Esophagus squamous epithelium (tissue), 5 donors: ENCODE results near the gene NEIL1. TPM values are rescaled to one million over a fixed set of nuclear protein-coding genes. Genes with fewer than 3 reads are reported as not detected.
"Not testable (repeated sequence)": the region's sequence is repeated elsewhere in the genome, so short reads cannot be mapped to it uniquely, and the experiment has no call there.

Source experiments
- DNase-seq: peaks from one replicate; lab custom pipeline; 2025; lab: John Stamatoyannopoulos, UW
- H3K27ac ChIP-seq, 4 donors: fragments of 200-600 bp; sonication (generic); one replicate each; pipeline ENCODE4 v1.5.1; 2016 to 2019; ENCODE audit warnings: mild to moderate bottlenecking in 1 of 4
- H3K27me3 ChIP-seq, 4 donors: fragments of 200-600 bp; sonication (generic); 1 replicate in 3 of 4; 2 replicates in 1 of 4; pipeline versions ENCODE4 v1.5.1 to v1.6.0; 2017 to 2021; ENCODE audit warnings: antibody characterized with exemption in 1 of 4
- H3K36me3 ChIP-seq, 3 donors: fragments of 200-600 bp; sonication (generic); one replicate each; pipeline ENCODE4 v1.5.1; 2016 to 2019
- H3K4me1 ChIP-seq, 3 donors: fragments of 200-600 bp; sonication (generic); one replicate each; pipeline ENCODE4 v1.5.1; 2017 to 2019
- H3K4me3 ChIP-seq, 4 donors: fragments of 200-600 bp; sonication (generic); 1 replicate in 3 of 4; 2 replicates in 1 of 4; pipeline ENCODE4 v1.5.1; 2016 to 2019; ENCODE audit warnings: mild to moderate bottlenecking in 2 of 4, moderate library complexity in 1 of 4
- H3K9me3 ChIP-seq, 3 donors: fragments of 200-600 bp; sonication (generic); one replicate each; pipeline ENCODE4 v1.5.1; 2016 to 2019
- CTCF ChIP-seq, 6 experiments: fragments of 450-650 bp in 4 of 6; fragments of 200-600 bp in 2 of 6; sonication (generic) in 2 of 6; IDR thresholded peaks; one replicate each; pipeline ENCODE4 v1.5.1; 2016 to 2019; ENCODE audit warnings: antibody characterized with exemption in 6 of 6, mild to moderate bottlenecking in 4 of 6, moderate library complexity in 4 of 6
- POLR2A ChIP-seq, 4 donors: fragments of 450-650 bp; IDR thresholded peaks; one replicate each; pipeline ENCODE4 v1.6.1; 2017; ENCODE audit warnings: antibody characterized with exemption in 4 of 4, mild to moderate bottlenecking in 4 of 4, moderate library complexity in 3 of 4
- WGBS, 2 donors: methylation state at CpG; one replicate each; pipeline ENCODE4 v1.1.5; 2018; 5-methylcytosine and 5-hydroxymethylcytosine counted together
- intact Hi-C: fragments of 100-400 bp; cut with DNase I; formaldehyde crosslinking; loops from one replicate; pipeline ENCODE4 v1.15.0; 2022
- total RNA-seq, 4 donors: library from RNA; depleted of rRNA; stranded (reverse); fragments of >200 nt; gene quantifications; one replicate each; pipeline ENCODE4 v1.1.0, GENCODE V29; 2016
- donor health status: DM: yes; HTN: yes; CAD: no.

NEIL1 gene
- total RNA-seq, 4 donors from 2014 or later, result 7.9 to 58.0 (median 10.9) TPM

- intact Hi-C loops, result no loop called here
- 66 to 85% methylated on average over 3 to 4 of the region's 5 CpGs for WGBS, 2 donors
Measured at GRCh38 chr15:75314552-75315290, 32.1 kb upstream of the NEIL1 start.

GRCh38 chr15:75319231-75319897 lies 27.5 kb upstream of the NEIL1 start:
- H3K36me3 ChIP-seq, H3K4me3 ChIP-seq, H3K27me3 ChIP-seq, H3K9me3 ChIP-seq, H3K4me1 ChIP-seq, intact Hi-C loops, DNase-seq, H3K27ac ChIP-seq: not testable (repeated sequence)
- WGBS, 2 donors, result 65 to 76% methylated on average over 5 of the region's 5 CpGs

More at GRCh38 chr15:75314552-75315290, 32.1 kb upstream of the NEIL1 start:
- no peak overlapping the region for H3K4me3 ChIP-seq
- no peaks in the 10 kb centered on the region for H3K36me3 ChIP-seq
- H3K27me3 ChIP-seq, result peaks cover 0 to 7% (median 0%) of the 10 kb centered on the region in 4 donors
- no peak for DNase-seq
- H3K9me3 ChIP-seq, result no peaks in the 10 kb centered on the region
- no peak overlapping the region for H3K27ac ChIP-seq
- TF ChIP-seq POLR2A (IDR thresholded peaks at IDR 0.05) (no peak), CTCF (IDR thresholded peaks at IDR 0.05) (no peak)
- no peaks in the 10 kb centered on the region for H3K4me1 ChIP-seq

- H3K27me3 ChIP-seq, result no peaks in the 10 kb centered on the region
- H3K9me3 ChIP-seq, result no peaks in the 10 kb centered on the region
- intact Hi-C loops, result loop anchor here (10.0 kb wide), 1 partner anchor 87 kb away; no protein-coding TSS in a partner anchor
- H3K4me1 ChIP-seq, result no peaks in the 10 kb centered on the region
- H3K4me3 ChIP-seq, result no peak overlapping the region
- TF ChIP-seq POLR2A (IDR thresholded peaks at IDR 0.05) (no peak), CTCF (IDR thresholded peaks at IDR 0.05) (no peak)
- H3K36me3 ChIP-seq, result no peaks in the 10 kb centered on the region
- H3K27ac ChIP-seq, result no peak overlapping the region
- WGBS, 2 donors, result 82% methylated on average over 6 of the region's 6 CpGs
- no peak for DNase-seq
Measured at GRCh38 chr15:75321711-75322110, 25.1 kb upstream of the NEIL1 start.

- DNase-seq, result no peak
- Histone ChIP-seq H3K4me1 (no peaks in the 10 kb centered on the region), H3K4me3 (no peak overlapping the region), H3K27me3 (no peaks in the 10 kb centered on the region), H3K9me3 (no peaks in the 10 kb centered on the region), H3K27ac (no peak overlapping the region), H3K36me3 (no peaks in the 10 kb centered on the region)
- 89 to 94% methylated on average over 4 of the region's 4 CpGs for WGBS, 2 donors
- intact Hi-C loops, result loop anchor here (10.0 kb wide), 1 partner anchor 91 kb away; no protein-coding TSS in a partner anchor
- TF ChIP-seq CTCF (IDR thresholded peaks at IDR 0.05) (no peak), POLR2A (IDR thresholded peaks at IDR 0.05) (no peak)
Measured at GRCh38 chr15:75325922-75326321, 20.9 kb upstream of the NEIL1 start.

- TF ChIP-seq POLR2A (IDR thresholded peaks at IDR 0.05) (no peak), CTCF (IDR thresholded peaks at IDR 0.05) (no peak)
- Histone ChIP-seq H3K27ac (no peak overlapping the region), H3K4me3 (no peak overlapping the region), H3K36me3 (no peaks in the 10 kb centered on the region), H3K9me3 (no peaks in the 10 kb centered on the region), H3K27me3 (no peaks in the 10 kb centered on the region), H3K4me1 (no peaks in the 10 kb centered on the region)
- intact Hi-C loops, result loop anchor here (10.0 kb wide), 1 partner anchor 92 kb away; no protein-coding TSS in a partner anchor
- no peak for DNase-seq
- 63 to 90% methylated on average over 3 of the region's 4 CpGs for WGBS, 2 donors
Measured at GRCh38 chr15:75327005-75327404, 19.8 kb upstream of the NEIL1 start.
